Right renal cortex interstitium (tissue), 3 donors: ENCODE measurements around the gene PHLPP1. TPM values are rescaled to one million over a fixed set of nuclear protein-coding genes. Genes with fewer than 3 reads are reported as not detected.
"Not testable (repeated sequence)": the region's sequence is repeated elsewhere in the genome, so short reads cannot be mapped to it uniquely, and the experiment has no call there.

Experiments
- DNase-seq, 3 donors: peaks; one replicate each; pipeline ENCODE4 v3.0.0-alpha.2; 2013; ENCODE audit warnings: low read depth in 3 of 3, low spot score in 2 of 3
- polyA plus RNA-seq, 3 donors: library from polyadenylated mRNA; unstranded; fragments of 120-200 nt; gene quantifications; one replicate each; pipeline ENCODE4 v1.2.1, GENCODE V29; 2013; ENCODE audit not compliant: insufficient read length in 3 of 3

PHLPP1 gene
- 10 to 100 TPM; 18.3 to 20.8 (median 18.7) TPM for polyA plus RNA-seq

- no peak for DNase-seq
Measured at GRCh38 chr18:62715436-62715758, at the start of gene PHLPP1. PHLPP1 (plus strand) TSS chr18:62715541; CDS start chr18:62715684, 143 bp downstream.

- no peak for DNase-seq
Measured at GRCh38 chr18:62669225-62669624, 46.1 kb upstream of the PHLPP1 start.

- no peak for DNase-seq
Measured at GRCh38 chr18:62670573-62670972, 44.8 kb upstream of the PHLPP1 start.

- DNase-seq: no peak
Measured at GRCh38 chr18:62672600-62672999, 42.7 kb upstream of the PHLPP1 start.

GRCh38 chr18:62678847-62679485, 36.4 kb upstream of the PHLPP1 start:
- DNase-seq: no peak

GRCh38 chr18:62682371-62682770, 33.0 kb upstream of the PHLPP1 start:
- DNase-seq: no peak

GRCh38 chr18:62683935-62684334, 31.4 kb upstream of the PHLPP1 start:
- peak in 2 of 3 donors; percentile 13 to 19 for DNase-seq

- no peak for DNase-seq
Measured at GRCh38 chr18:62688743-62689317, 26.5 kb upstream of the PHLPP1 start.

- DNase-seq: no peak
Measured at GRCh38 chr18:62690236-62690815, 25.0 kb upstream of the PHLPP1 start.

- no peak for DNase-seq
Measured at GRCh38 chr18:62693659-62694058, 21.7 kb upstream of the PHLPP1 start.

GRCh38 chr18:62697636-62698035, 17.7 kb upstream of the PHLPP1 start:
- no peak for DNase-seq

GRCh38 chr18:62702259-62702658, 13.1 kb upstream of the PHLPP1 start:
- no peak for DNase-seq

GRCh38 chr18:62706879-62707278, 8.5 kb upstream of the PHLPP1 start:
- DNase-seq: not testable (repeated sequence)

GRCh38 chr18:62709908-62710307, 5.4 kb upstream of the PHLPP1 start:
- not testable (repeated sequence) for DNase-seq

GRCh38 chr18:62710417-62710816, 4.9 kb upstream of the PHLPP1 start:
- DNase-seq: no peak

- DNase-seq: no peak
Measured at GRCh38 chr18:62711781-62712180, 3.6 kb upstream of the PHLPP1 start.

GRCh38 chr18:62713651-62714247, 1.6 kb upstream of the PHLPP1 start:
- no peak for DNase-seq

- DNase-seq: peak; percentile 98 to 99 (median 98)
Measured at GRCh38 chr18:62714671-62715435, 488 bp upstream of the PHLPP1 start.

GRCh38 chr18:62715759-62716615, 646 bp downstream of the PHLPP1 start:
- DNase-seq: peak in 2 of 3 donors; percentile 37 to 38

GRCh38 chr18:62716619-62717168, 1.4 kb downstream of the PHLPP1 start:
- DNase-seq: no peak
